HepG2 (cell line): ENCODE data around the gene ATP13A3. TPM values are rescaled to one million over a fixed set of nuclear protein-coding genes. Genes with fewer than 3 reads are reported as not detected.
A peak's percentile ranks its signal among the peaks of the same experiment; 100 is the strongest.

ENCODE experiments used
- IRX3 ChIP-seq: sonication (generic); formaldehyde crosslinking; IDR thresholded peaks from 2 replicates; pipeline ENCODE4 v1.8.1; 2023; ENCODE audit warnings: mild to moderate bottlenecking, low read depth, missing genetic modification reagents, borderline replicate concordance
- KLF16 ChIP-seq, 2 experiments: sonication (generic) in 1 of 2; formaldehyde crosslinking in 1 of 2; IDR thresholded peaks; 2 replicates each; pipeline versions ENCODE4 v1.6.1 to v1.8.0; 2016 to 2023; ENCODE audit warnings: missing genetic modification reagents in 2 of 2, missing compliant biosample characterization in 1 of 2
- KMT2B ChIP-seq: IDR thresholded peaks from 2 replicates; pipeline ENCODE4 v1.6.1; 2016; ENCODE audit warnings: missing genetic modification reagents, missing compliant biosample characterization
- MAFK ChIP-seq, 2 experiments: IDR thresholded peaks in 1 of 2; conservative IDR thresholded peaks in 1 of 2; 2 replicates each; pipeline ENCODE4 v1.6.1; 2011; ENCODE audit warnings: improper control_type of control experiment in 2 of 2, low read length in 2 of 2
- POLR2AphosphoS5 ChIP-seq: IDR thresholded peaks from 2 replicates; pipeline ENCODE4 v1.6.1; 2012; ENCODE audit warnings: low read depth, low read length
- STAT5B ChIP-seq: sonication (generic); formaldehyde crosslinking; IDR thresholded peaks from 2 replicates; pipeline ENCODE4 v1.4.0; 2020; ENCODE audit warnings: missing genetic modification reagents
- TBX3 ChIP-seq: fragments of 450-650 bp; IDR thresholded peaks from 2 replicates; pipeline ENCODE4 v1.6.1; 2017; ENCODE audit warnings: antibody characterized with exemption, mild to moderate bottlenecking, inconsistent platforms, borderline replicate concordance
- THYN1 ChIP-seq: sonication (generic); formaldehyde crosslinking; IDR thresholded peaks from 2 replicates; pipeline ENCODE4 v1.8.1; 2023; ENCODE audit warnings: low read depth, mild to moderate bottlenecking, moderate library complexity, missing genetic modification reagents, borderline replicate concordance
- ZNF296 ChIP-seq: sonication (generic); formaldehyde crosslinking; conservative IDR thresholded peaks from 2 replicates; pipeline ENCODE4 v1.5.0; 2020; ENCODE audit warnings: mild to moderate bottlenecking, missing genetic modification reagents
- ZNF430 ChIP-seq: sonication (generic); formaldehyde crosslinking; IDR thresholded peaks from 2 replicates; pipeline ENCODE4 v1.9.0; 2021; ENCODE audit warnings: mild to moderate bottlenecking, missing genetic modification reagents
- ZNF460 ChIP-seq: sonication (generic); formaldehyde crosslinking; IDR thresholded peaks from 2 replicates; pipeline ENCODE4 v1.5.1; 2020; ENCODE audit warnings: missing genetic modification reagents, mild to moderate bottlenecking, borderline replicate concordance
- ZNF484 ChIP-seq: sonication (generic); formaldehyde crosslinking; IDR thresholded peaks from 2 replicates; pipeline ENCODE4 v1.5.1; 2020; ENCODE audit warnings: mild to moderate bottlenecking, low read depth, missing genetic modification reagents, borderline replicate concordance
- ZSCAN21 ChIP-seq: sonication (generic); formaldehyde crosslinking; IDR thresholded peaks from 2 replicates; pipeline ENCODE4 v1.8.0; 2022; ENCODE audit warnings: mild to moderate bottlenecking, missing genetic modification reagents, moderate library complexity, borderline replicate concordance
- ZZZ3 ChIP-seq: sonication (generic); formaldehyde crosslinking; IDR thresholded peaks from 2 replicates; pipeline ENCODE4 v1.4.0; 2020; ENCODE audit warnings: missing genetic modification reagents, mild to moderate bottlenecking, borderline replicate concordance
- polyA plus RNA-seq, 8 experiments: library from polyadenylated mRNA; depleted of rRNA in 3 of 8; stranded (reverse) in 7 of 8; unstranded in 1 of 8; fragments of >200 nt; fragmentation: Illumina TruSeq in 4 of 8; extraction: Trizol in 4 of 8; gene quantifications; 2 replicates each; pipeline versions ENCODE4 v1.2.1 to v1.2.3, GENCODE V29; 2011 to 2016; ENCODE audit warnings: low read depth in 4 of 8, missing spikeins in 1 of 8, mixed read lengths in 1 of 8; ENCODE audit not compliant: insufficient read depth in 1 of 8
- total RNA-seq, 5 experiments: library from RNA; depleted of rRNA; stranded (reverse); fragments of >200 nt; fragmentation: Illumina TruSeq; extraction: Trizol; gene quantifications; 2 replicates each; pipeline ENCODE4 v1.2.3, GENCODE V29; 2016; ENCODE audit warnings: low read depth in 1 of 5
- TF ChIP-seq, protein P1 (sequence below): sonication (generic); formaldehyde crosslinking; IDR thresholded peaks from 2 replicates; pipeline ENCODE4 v1.4.0; 2020; ENCODE audit warnings: missing genetic modification reagents, borderline replicate concordance
- TF ChIP-seq, protein P2 (sequence below): IDR thresholded peaks from 2 replicates; pipeline ENCODE4 v1.4.0; 2020; ENCODE audit warnings: mild to moderate bottlenecking, missing genetic modification reagents
- TF ChIP-seq, protein P3 (sequence below): sonication (generic); formaldehyde crosslinking; IDR thresholded peaks from 2 replicates; pipeline ENCODE4 v1.4.0; 2020; ENCODE audit warnings: missing genetic modification reagents, borderline replicate concordance
- TF ChIP-seq, protein P4 (sequence below): sonication (generic); formaldehyde crosslinking; IDR thresholded peaks from 2 replicates; pipeline ENCODE4 v1.5.0; 2020; ENCODE audit warnings: missing genetic modification reagents, mild to moderate bottlenecking, borderline replicate concordance
- TF ChIP-seq, protein P5 (sequence below): sonication (generic); formaldehyde crosslinking; IDR thresholded peaks from 2 replicates; pipeline ENCODE4 v1.8.0; 2022; ENCODE audit warnings: mild to moderate bottlenecking, missing genetic modification reagents, moderate library complexity

Gene ATP13A3
- total and polyA plus RNA-seq, 2 of the 13 experiments (the other 11 are each of a cell fraction or from before 2014, with no cell fraction given) = 44.9 to 80.8 TPM

DNA sequence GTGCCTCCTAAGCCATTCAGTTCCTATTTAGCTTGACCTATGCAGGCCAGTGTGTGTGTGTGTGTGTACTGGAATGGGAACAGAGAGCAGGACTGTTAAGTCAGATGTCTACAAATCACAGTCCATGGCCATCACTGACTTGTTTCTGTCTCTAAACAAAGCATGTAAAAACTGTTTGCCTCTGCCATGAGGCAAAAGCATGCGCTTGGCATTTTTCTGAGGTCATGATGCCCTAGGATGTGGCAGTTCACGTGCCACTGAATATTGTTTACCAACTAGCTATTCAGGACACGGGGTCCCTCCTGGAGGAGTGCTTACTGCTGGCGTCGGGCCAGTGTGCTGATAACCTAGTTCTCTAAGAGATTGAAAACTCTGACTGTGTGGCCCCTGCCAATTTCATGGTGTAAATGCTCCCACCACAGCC lies 8.2 kb upstream of the ATP13A3 start (continued):
- TF ChIP-seq ZZZ3 = no peak
- TF ChIP-seq, protein P1, sequence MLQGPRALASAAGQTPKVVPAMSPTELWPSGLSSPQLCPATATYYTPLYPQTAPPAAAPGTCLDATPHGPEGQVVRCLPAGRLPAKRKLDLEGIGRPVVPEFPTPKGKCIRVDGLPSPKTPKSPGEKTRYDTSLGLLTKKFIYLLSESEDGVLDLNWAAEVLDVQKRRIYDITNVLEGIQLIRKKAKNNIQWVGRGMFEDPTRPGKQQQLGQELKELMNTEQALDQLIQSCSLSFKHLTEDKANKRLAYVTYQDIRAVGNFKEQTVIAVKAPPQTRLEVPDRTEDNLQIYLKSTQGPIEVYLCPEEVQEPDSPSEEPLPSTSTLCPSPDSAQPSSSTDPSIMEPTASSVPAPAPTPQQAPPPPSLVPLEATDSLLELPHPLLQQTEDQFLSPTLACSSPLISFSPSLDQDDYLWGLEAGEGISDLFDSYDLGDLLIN (CRISPR knock-in tag) = no peak
- TF ChIP-seq, protein P2, sequence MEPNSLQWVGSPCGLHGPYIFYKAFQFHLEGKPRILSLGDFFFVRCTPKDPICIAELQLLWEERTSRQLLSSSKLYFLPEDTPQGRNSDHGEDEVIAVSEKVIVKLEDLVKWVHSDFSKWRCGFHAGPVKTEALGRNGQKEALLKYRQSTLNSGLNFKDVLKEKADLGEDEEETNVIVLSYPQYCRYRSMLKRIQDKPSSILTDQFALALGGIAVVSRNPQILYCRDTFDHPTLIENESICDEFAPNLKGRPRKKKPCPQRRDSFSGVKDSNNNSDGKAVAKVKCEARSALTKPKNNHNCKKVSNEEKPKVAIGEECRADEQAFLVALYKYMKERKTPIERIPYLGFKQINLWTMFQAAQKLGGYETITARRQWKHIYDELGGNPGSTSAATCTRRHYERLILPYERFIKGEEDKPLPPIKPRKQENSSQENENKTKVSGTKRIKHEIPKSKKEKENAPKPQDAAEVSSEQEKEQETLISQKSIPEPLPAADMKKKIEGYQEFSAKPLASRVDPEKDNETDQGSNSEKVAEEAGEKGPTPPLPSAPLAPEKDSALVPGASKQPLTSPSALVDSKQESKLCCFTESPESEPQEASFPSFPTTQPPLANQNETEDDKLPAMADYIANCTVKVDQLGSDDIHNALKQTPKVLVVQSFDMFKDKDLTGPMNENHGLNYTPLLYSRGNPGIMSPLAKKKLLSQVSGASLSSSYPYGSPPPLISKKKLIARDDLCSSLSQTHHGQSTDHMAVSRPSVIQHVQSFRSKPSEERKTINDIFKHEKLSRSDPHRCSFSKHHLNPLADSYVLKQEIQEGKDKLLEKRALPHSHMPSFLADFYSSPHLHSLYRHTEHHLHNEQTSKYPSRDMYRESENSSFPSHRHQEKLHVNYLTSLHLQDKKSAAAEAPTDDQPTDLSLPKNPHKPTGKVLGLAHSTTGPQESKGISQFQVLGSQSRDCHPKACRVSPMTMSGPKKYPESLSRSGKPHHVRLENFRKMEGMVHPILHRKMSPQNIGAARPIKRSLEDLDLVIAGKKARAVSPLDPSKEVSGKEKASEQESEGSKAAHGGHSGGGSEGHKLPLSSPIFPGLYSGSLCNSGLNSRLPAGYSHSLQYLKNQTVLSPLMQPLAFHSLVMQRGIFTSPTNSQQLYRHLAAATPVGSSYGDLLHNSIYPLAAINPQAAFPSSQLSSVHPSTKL (CRISPR knock-in tag) = peak; percentile 98
- TF ChIP-seq, protein P3, sequence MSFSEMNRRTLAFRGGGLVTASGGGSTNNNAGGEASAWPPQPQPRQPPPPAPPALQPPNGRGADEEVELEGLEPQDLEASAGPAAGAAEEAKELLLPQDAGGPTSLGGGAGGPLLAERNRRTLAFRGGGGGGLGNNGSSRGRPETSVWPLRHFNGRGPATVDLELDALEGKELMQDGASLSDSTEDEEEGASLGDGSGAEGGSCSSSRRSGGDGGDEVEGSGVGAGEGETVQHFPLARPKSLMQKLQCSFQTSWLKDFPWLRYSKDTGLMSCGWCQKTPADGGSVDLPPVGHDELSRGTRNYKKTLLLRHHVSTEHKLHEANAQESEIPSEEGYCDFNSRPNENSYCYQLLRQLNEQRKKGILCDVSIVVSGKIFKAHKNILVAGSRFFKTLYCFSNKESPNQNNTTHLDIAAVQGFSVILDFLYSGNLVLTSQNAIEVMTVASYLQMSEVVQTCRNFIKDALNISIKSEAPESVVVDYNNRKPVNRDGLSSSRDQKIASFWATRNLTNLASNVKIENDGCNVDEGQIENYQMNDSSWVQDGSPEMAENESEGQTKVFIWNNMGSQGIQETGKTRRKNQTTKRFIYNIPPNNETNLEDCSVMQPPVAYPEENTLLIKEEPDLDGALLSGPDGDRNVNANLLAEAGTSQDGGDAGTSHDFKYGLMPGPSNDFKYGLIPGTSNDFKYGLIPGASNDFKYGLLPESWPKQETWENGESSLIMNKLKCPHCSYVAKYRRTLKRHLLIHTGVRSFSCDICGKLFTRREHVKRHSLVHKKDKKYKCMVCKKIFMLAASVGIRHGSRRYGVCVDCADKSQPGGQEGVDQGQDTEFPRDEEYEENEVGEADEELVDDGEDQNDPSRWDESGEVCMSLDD = no peak
- peak; percentile 40; the same call in 1 of the 2 replicates for TF ChIP-seq KMT2B (CRISPR knock-in tag)
- TF ChIP-seq ZSCAN21 (CRISPR knock-in tag) = peak; percentile 63; the same call in 1 of the 2 replicates
- TF ChIP-seq TBX3 = peak; percentile 78
- peak; percentile 54; the same call in 1 of the 2 replicates for TF ChIP-seq ZNF430 (CRISPR knock-in tag)
- TF ChIP-seq ZNF484 = no peak
- no peak for TF ChIP-seq THYN1
- TF ChIP-seq ZNF460 = no peak
- TF ChIP-seq, protein P4, sequence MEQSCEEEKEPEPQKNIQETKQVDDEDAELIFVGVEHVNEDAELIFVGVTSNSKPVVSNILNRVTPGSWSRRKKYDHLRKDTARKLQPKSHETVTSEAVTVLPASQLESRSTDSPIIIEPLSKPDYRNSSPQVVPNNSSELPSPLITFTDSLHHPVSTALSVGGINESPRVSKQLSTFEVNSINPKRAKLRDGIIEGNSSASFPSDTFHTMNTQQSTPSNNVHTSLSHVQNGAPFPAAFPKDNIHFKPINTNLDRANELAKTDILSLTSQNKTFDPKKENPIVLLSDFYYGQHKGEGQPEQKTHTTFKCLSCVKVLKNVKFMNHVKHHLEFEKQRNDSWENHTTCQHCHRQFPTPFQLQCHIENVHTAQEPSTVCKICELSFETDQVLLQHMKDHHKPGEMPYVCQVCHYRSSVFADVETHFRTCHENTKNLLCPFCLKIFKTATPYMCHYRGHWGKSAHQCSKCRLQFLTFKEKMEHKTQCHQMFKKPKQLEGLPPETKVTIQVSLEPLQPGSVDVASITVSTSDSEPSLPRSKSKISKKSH (CRISPR knock-in tag) = no peak
- TF ChIP-seq IRX3 (CRISPR knock-in tag) = no peak
- TF ChIP-seq, protein P5, sequence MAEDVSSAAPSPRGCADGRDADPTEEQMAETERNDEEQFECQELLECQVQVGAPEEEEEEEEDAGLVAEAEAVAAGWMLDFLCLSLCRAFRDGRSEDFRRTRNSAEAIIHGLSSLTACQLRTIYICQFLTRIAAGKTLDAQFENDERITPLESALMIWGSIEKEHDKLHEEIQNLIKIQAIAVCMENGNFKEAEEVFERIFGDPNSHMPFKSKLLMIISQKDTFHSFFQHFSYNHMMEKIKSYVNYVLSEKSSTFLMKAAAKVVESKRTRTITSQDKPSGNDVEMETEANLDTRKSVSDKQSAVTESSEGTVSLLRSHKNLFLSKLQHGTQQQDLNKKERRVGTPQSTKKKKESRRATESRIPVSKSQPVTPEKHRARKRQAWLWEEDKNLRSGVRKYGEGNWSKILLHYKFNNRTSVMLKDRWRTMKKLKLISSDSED (CRISPR knock-in tag) = no peak
- TF ChIP-seq POLR2AphosphoS5 = no peak
- no peak for TF ChIP-seq STAT5B (CRISPR knock-in tag)
- TF ChIP-seq KLF16 (CRISPR knock-in tag; IDR thresholded peaks at IDR 0.05) = peak in 1 of 2 experiments; percentile 88; a peak in 2 of 4 replicates
- no peak for TF ChIP-seq ZNF296 (CRISPR knock-in tag)
- peak; percentile 31 to 51; a peak in 3 of 4 replicates for TF ChIP-seq MAFK (conservative IDR thresholded peaks at IDR 0.05 in 1 of 2, IDR thresholded peaks at IDR 0.05 in 1 of 2; ENCODE audit: low read length in 2 of 2)
